ENCODE data around the gene AFAP1. TPM values are rescaled to one million over a fixed set of nuclear protein-coding genes. Genes with fewer than 3 reads are reported as not detected.

Gene AFAP1
- total and polyA plus RNA-seq, 2 donors (not counting 3 experiments of a cell fraction or from before 2014, with no cell fraction given), result 32.3 to 103 TPM

DNA sequence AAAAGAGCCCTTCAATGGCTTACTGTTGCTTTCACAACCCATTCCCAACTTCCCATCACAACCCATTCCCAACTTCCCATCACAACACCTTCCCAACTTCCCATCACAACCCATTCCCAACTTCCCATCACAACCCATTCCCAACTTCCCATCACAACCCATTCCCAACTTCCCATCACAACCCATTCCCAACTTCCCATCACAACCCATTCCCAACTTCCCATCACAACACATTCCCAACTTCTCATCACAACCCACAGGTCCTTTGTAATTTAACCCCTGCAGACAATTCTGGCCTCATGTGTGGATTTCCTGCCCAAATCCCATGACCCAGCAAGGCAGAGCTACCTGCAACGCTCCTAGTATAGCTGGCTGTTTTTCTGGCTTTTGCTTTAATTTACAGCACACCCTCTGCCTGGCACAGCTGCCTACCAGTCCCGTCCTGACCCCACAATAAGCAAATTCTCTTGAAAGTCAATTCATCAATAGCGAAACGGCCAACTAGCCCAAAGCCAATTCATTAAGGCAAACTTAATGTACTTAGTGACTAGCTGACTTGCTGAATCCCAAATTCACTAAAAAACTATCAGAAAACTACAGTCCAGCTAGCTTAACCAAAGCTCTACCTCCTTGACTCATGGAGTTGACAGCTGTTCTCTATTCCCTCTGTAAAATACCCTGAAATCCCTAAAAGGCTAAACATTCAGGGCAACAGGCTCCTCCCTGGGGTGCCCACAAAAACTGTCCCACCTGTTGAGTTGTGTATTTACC lies 75.6 kb downstream of the AFAP1 start:
- no peak for TF ChIP-seq FOS (IDR thresholded peaks at IDR 0.05; ENCODE audit: borderline replicate concordance, insufficient read depth, low read length)
- TF ChIP-seq CTCF (IDR thresholded peaks at IDR 0.05; ENCODE audit: extremely low read depth in 1 of 2, insufficient read depth in 1 of 2, low read depth in 1 of 2, low read length in 2 of 2), result no peak
- dilution Hi-C loops (cut with MboI; ENCODE audit: extremely low pct_ligation_motif_present, low sequenced_read_pairs), result no loop called here
- Histone ChIP-seq H3K27ac (ENCODE audit: insufficient read depth, low read depth, low read length) (no peak overlapping the region), H3K9me3 (replicated peaks; ENCODE audit: control insufficient read depth, insufficient read depth, low read length) (no peaks in the 10 kb centered on the region), H2AFZ (ENCODE audit: low read depth, low read length) (no peak overlapping the region), H3K9ac (replicated peaks; ENCODE audit: extremely low read depth, insufficient read depth, low read length) (no peak overlapping the region), H3K4me2 (ENCODE audit: insufficient read depth, low read length) (no peak overlapping the region), H3K27me3 (ENCODE audit: control insufficient read depth in 2 of 2, insufficient read depth in 2 of 2, low read length in 2 of 2) (no peaks in the 10 kb centered on the region), H4K20me1 (replicated peaks; ENCODE audit: control insufficient read depth, extremely low read depth, insufficient read depth, low read length) (no peaks in the 10 kb centered on the region), H3K9me1 (replicated peaks; ENCODE audit: control insufficient read depth, extremely low read depth, insufficient read depth, low read length) (no peaks in the 10 kb centered on the region), H3K4me3 (replicated peaks in 1 of 3; ENCODE audit: insufficient read depth in 1 of 3, low read depth in 1 of 3, low read length in 3 of 3) (no peak overlapping the region), H3K36me3 (ENCODE audit: control insufficient read depth in 2 of 2, extremely low read depth in 1 of 2, insufficient read depth in 2 of 2, low read length in 2 of 2) (peaks cover 12 to 15% of the 10 kb centered on the region in 2 experiments), H3K79me2 (ENCODE audit: control insufficient read depth, insufficient read depth, low read length) (peaks cover 72% of the 10 kb centered on the region), H3K4me1 (ENCODE audit: control insufficient read depth, extremely low read depth, insufficient read depth, low read length) (peaks cover 42% of the 10 kb centered on the region)
- DNase-seq (ENCODE audit: low read depth, low spot score) (no peak), FAIRE-seq (peak; percentile 88)
- CTCF ChIA-PET, result interaction anchor here (1.3 to 3.0 kb wide), 3 partner anchors 12 to 60 kb away, joined by 5 to 10 read pairs (median 6); no protein-coding TSS in a partner anchor
- BruUV-seq (replicated peaks), result no TSS peak
- intact Hi-C loops (cut with micrococcal nuclease), result no loop called here
- POLR2A ChIA-PET, result no interaction called here

DNA sequence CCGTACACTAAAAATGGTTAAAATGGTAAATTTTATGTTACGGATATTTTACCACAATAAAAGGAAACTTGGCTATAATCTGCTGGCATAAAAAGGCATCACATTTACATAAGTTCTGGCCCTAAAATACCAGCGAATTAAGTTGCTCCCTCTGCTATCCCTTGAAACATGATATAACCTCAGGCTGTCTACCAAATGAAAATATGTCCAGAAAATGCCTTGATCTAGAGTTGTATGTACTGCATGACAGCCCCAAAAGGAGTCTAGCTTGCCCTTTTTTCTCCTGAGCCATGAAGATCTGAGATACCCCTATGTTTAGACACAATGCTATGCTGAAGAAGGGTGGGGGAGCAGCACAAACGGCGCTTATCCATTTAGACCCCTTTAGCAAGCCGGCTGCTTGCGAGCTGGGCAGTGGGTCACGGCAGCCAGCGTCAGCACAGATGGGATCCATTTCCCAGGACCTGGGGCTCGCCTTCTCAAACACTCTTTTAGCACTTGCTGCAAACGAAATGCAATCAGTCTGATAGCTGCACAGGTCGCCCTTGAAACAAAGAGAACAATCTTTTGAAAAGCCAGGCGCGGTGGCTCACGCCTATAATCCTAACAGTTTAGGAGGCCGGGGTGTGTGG lies 77.0 kb downstream of the AFAP1 start:
- peaks cover 77% of the 10 kb centered on the region for H3K79me2 ChIP-seq (ENCODE audit: control insufficient read depth, insufficient read depth, low read length)
- no peak overlapping the region for H2AFZ ChIP-seq (ENCODE audit: low read depth, low read length)
- H3K36me3 ChIP-seq (ENCODE audit: control insufficient read depth in 2 of 2, extremely low read depth in 1 of 2, insufficient read depth in 2 of 2, low read length in 2 of 2), result peaks cover 6 to 8% of the 10 kb centered on the region in 2 experiments
- H3K9me3 ChIP-seq (replicated peaks; ENCODE audit: control insufficient read depth, insufficient read depth, low read length), result no peaks in the 10 kb centered on the region
- H3K4me3 ChIP-seq (replicated peaks in 1 of 3; ENCODE audit: insufficient read depth in 1 of 3, low read depth in 1 of 3, low read length in 3 of 3), result no peak overlapping the region
- H3K27me3 ChIP-seq (ENCODE audit: control insufficient read depth in 2 of 2, insufficient read depth in 2 of 2, low read length in 2 of 2), result no peaks in the 10 kb centered on the region
- intact Hi-C loops (cut with micrococcal nuclease), result no loop called here
- DNase-seq (ENCODE audit: low read depth, low spot score), result no peak
- H3K9me1 ChIP-seq (replicated peaks; ENCODE audit: control insufficient read depth, extremely low read depth, insufficient read depth, low read length), result no peaks in the 10 kb centered on the region
- BruUV-seq (replicated peaks), result no TSS peak
- TF ChIP-seq POLR2AphosphoS5 (IDR thresholded peaks at IDR 0.05; ENCODE audit: insufficient read depth, low read depth, low read length) (no peak), CTCF (IDR thresholded peaks at IDR 0.05; ENCODE audit: extremely low read depth in 1 of 2, insufficient read depth in 1 of 2, low read depth in 1 of 2, low read length in 2 of 2) (no peak), JUN (IDR thresholded peaks at IDR 0.05; ENCODE audit: borderline replicate concordance, insufficient read depth, insufficient read length, low read depth) (no peak), GATA2 (IDR thresholded peaks at IDR 0.05; ENCODE audit: insufficient read depth, insufficient read length, low read depth, low read length) (no peak), EZH2 (IDR thresholded peaks at IDR 0.05; ENCODE audit: borderline replicate concordance, low read depth, low read length, severe bottlenecking) (no peak), FOS (IDR thresholded peaks at IDR 0.05; ENCODE audit: borderline replicate concordance, insufficient read depth, low read length) (no peak), POLR2A (IDR thresholded peaks at IDR 0.05; ENCODE audit: low read depth, low read length) (no peak), MYC (IDR thresholded peaks at IDR 0.05; ENCODE audit: low read depth, low read length) (no peak)
- TF ChIP-seq, protein P1, sequence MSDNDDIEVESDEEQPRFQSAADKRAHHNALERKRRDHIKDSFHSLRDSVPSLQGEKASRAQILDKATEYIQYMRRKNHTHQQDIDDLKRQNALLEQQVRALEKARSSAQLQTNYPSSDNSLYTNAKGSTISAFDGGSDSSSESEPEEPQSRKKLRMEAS (IDR thresholded peaks at IDR 0.05; ENCODE audit: insufficient read depth, insufficient read length), result no peak
- peaks cover 45% of the 10 kb centered on the region for H3K4me1 ChIP-seq (ENCODE audit: control insufficient read depth, extremely low read depth, insufficient read depth, low read length)
- peak; percentile 50 for FAIRE-seq
- ChIA-PET POLR2A (interaction anchor here (0.7 kb wide), 2 partner anchors 18 to 374 kb away, joined by 3 read pairs; no protein-coding TSS in a partner anchor), CTCF (interaction anchor here (0.7 to 3.0 kb wide), 3 partner anchors 14 to 57 kb away, joined by 3 to 10 read pairs (median 7); no protein-coding TSS in a partner anchor)
- H3K27ac ChIP-seq (ENCODE audit: insufficient read depth, low read depth, low read length), result peak overlapping the region; percentile 40
- no peak overlapping the region for H3K4me2 ChIP-seq (ENCODE audit: insufficient read depth, low read length)
- peak overlapping the region; percentile 20 for H3K9ac ChIP-seq (replicated peaks; ENCODE audit: extremely low read depth, insufficient read depth, low read length)
- H4K20me1 ChIP-seq (replicated peaks; ENCODE audit: control insufficient read depth, extremely low read depth, insufficient read depth, low read length), result no peaks in the 10 kb centered on the region
- dilution Hi-C loops (cut with MboI; ENCODE audit: extremely low pct_ligation_motif_present, low sequenced_read_pairs), result no loop called here
